Stimulated activated effector memory CD8-positive, alpha-beta T cell treated with anti-CD3 and anti-CD28 coated beads, Interleukin-12 subunit alpha, Interleukin-12 subunit beta, amount 100 ng/mL, for 72 hours (primary cell): ENCODE measurements around the gene CRACR2A.

Source experiments
- ATAC-seq: fragments of 150-1000 bp; cut with Tn5 transposase; 2 replicates; pipeline ENCODE4 v1.10.0; 2021
- DNase-seq, 2 donors: peaks; one replicate each; pipeline ENCODE4 v3.0.0; 2021 to 2022; ENCODE audit warnings: low spot score in 2 of 2
- H3K27ac Mint-ChIP-seq: one replicate; pipeline ENCODE4 v1.8.0; 2022; ENCODE audit warnings: mild to moderate bottlenecking, mixed read lengths
- H3K36me3 Mint-ChIP-seq: one replicate; pipeline ENCODE4 v1.8.0; 2022; ENCODE audit warnings: mild to moderate bottlenecking, mixed read lengths
- H3K4me1 Mint-ChIP-seq: one replicate; pipeline ENCODE4 v1.8.0; 2022; ENCODE audit warnings: mixed read lengths
- H3K4me3 Mint-ChIP-seq: one replicate; pipeline ENCODE4 v1.8.0; 2022; ENCODE audit warnings: mild to moderate bottlenecking, mixed read lengths
- H3K9me3 Mint-ChIP-seq: one replicate; pipeline ENCODE4 v1.8.0; 2022; ENCODE audit warnings: mixed read lengths

Gene CRACR2A

GRCh38 chr12:3743803-3744202 is 9.1 kb downstream of the CRACR2A start:
- Mint-ChIP-seq H3K9me3 (no peaks in the 10 kb centered on the region), H3K27ac (peak overlapping the region; percentile 93), H3K4me1 (peaks cover 80% of the 10 kb centered on the region), H3K4me3 (peak overlapping the region; percentile 70), H3K36me3 (peaks cover 73% of the 10 kb centered on the region)
- DNase-seq (peak; percentile 38 to 78), ATAC-seq (peak; percentile 96)

GRCh38 chr12:3741882-3742672 is 10.8 kb downstream of the CRACR2A start:
- Mint-ChIP-seq H3K9me3 (no peaks in the 10 kb centered on the region), H3K27ac (peak overlapping the region; percentile 93)
- DNase-seq: no peak

GRCh38 chr12:3740480-3741231 is 12.3 kb downstream of the CRACR2A start:
- H3K9me3 Mint-ChIP-seq: no peaks in the 10 kb centered on the region
- peak overlapping the region; percentile 93 for H3K27ac Mint-ChIP-seq
- peaks cover 55% of the 10 kb centered on the region for H3K4me1 Mint-ChIP-seq
- DNase-seq (no peak), ATAC-seq (no peak)
- H3K4me3 Mint-ChIP-seq: no peak overlapping the region
- peaks cover 66% of the 10 kb centered on the region for H3K36me3 Mint-ChIP-seq

More at GRCh38 chr12:3741882-3742672, 10.8 kb downstream of the CRACR2A start:
- Mint-ChIP-seq H3K36me3 (peaks cover 80% of the 10 kb centered on the region), H3K4me3 (no peak overlapping the region), H3K4me1 (peaks cover 70% of the 10 kb centered on the region)
- ATAC-seq: no peak

GRCh38 chr12:3735432-3735831 is 17.5 kb downstream of the CRACR2A start:
- no peak for DNase-seq
- Mint-ChIP-seq H3K36me3 (peaks cover 48% of the 10 kb centered on the region), H3K4me3 (no peak overlapping the region), H3K4me1 (peaks cover 17% of the 10 kb centered on the region), H3K9me3 (no peaks in the 10 kb centered on the region), H3K27ac (no peak overlapping the region)
- no peak for ATAC-seq

- peaks cover 51% of the 10 kb centered on the region for H3K36me3 Mint-ChIP-seq
- no peaks in the 10 kb centered on the region for H3K9me3 Mint-ChIP-seq
- ATAC-seq (no peak), DNase-seq (no peak)
- H3K4me3 Mint-ChIP-seq: no peak overlapping the region
- peaks cover 35% of the 10 kb centered on the region for H3K4me1 Mint-ChIP-seq
- H3K27ac Mint-ChIP-seq: no peak overlapping the region
These were observed 20.0 kb downstream of the CRACR2A start for GRCh38 chr12:3732901-3733300.

GRCh38 chr12:3730111-3730510 is 22.8 kb downstream of the CRACR2A start:
- Mint-ChIP-seq H3K27ac (peak overlapping the region; percentile 88), H3K4me1 (peaks cover 59% of the 10 kb centered on the region), H3K36me3 (peaks cover 61% of the 10 kb centered on the region), H3K4me3 (peak overlapping the region; percentile 66), H3K9me3 (no peaks in the 10 kb centered on the region)
- ATAC-seq: no peak
- no peak for DNase-seq

- peak overlapping the region; percentile 88 for H3K27ac Mint-ChIP-seq
- ATAC-seq (peak; percentile 84), DNase-seq (peak in 1 of 2 donors; percentile 30)
- H3K9me3 Mint-ChIP-seq: no peaks in the 10 kb centered on the region
- peaks cover 61% of the 10 kb centered on the region for H3K4me1 Mint-ChIP-seq
- H3K36me3 Mint-ChIP-seq: peaks cover 55% of the 10 kb centered on the region
- H3K4me3 Mint-ChIP-seq: peak overlapping the region; percentile 66
These were observed 24.2 kb downstream of the CRACR2A start for GRCh38 chr12:3728686-3729085.

GRCh38 chr12:3727877-3728632 is 24.9 kb downstream of the CRACR2A start:
- H3K27ac Mint-ChIP-seq: peak overlapping the region; percentile 88
- peaks cover 49% of the 10 kb centered on the region for H3K36me3 Mint-ChIP-seq
- H3K9me3 Mint-ChIP-seq: no peaks in the 10 kb centered on the region
- ATAC-seq: peak; percentile 95
- H3K4me3 Mint-ChIP-seq: peak overlapping the region; percentile 66
- peak; percentile 42 to 79 for DNase-seq
- peaks cover 61% of the 10 kb centered on the region for H3K4me1 Mint-ChIP-seq

GRCh38 chr12:3727354-3727753 is 25.6 kb downstream of the CRACR2A start:
- peaks cover 45% of the 10 kb centered on the region for H3K36me3 Mint-ChIP-seq
- H3K4me3 Mint-ChIP-seq: peak overlapping the region; percentile 66
- no peaks in the 10 kb centered on the region for H3K9me3 Mint-ChIP-seq
- H3K4me1 Mint-ChIP-seq: peaks cover 61% of the 10 kb centered on the region
- peak overlapping the region; percentile 88 for H3K27ac Mint-ChIP-seq
- DNase-seq (no peak), ATAC-seq (no peak)

- no peak for DNase-seq
- peak overlapping the region; percentile 66 for H3K4me3 Mint-ChIP-seq
- H3K27ac Mint-ChIP-seq: peak overlapping the region; percentile 66
- H3K4me1 Mint-ChIP-seq: peaks cover 64% of the 10 kb centered on the region
- H3K9me3 Mint-ChIP-seq: peaks cover 2% of the 10 kb centered on the region
- ATAC-seq: no peak
- H3K36me3 Mint-ChIP-seq: peaks cover 50% of the 10 kb centered on the region
These were observed 26.5 kb downstream of the CRACR2A start for GRCh38 chr12:3726456-3726855.

- H3K27ac Mint-ChIP-seq: no peak overlapping the region
- peaks cover 6% of the 10 kb centered on the region for H3K9me3 Mint-ChIP-seq
- DNase-seq (no peak), ATAC-seq (no peak)
- H3K4me3 Mint-ChIP-seq: no peak overlapping the region
- peaks cover 65% of the 10 kb centered on the region for H3K4me1 Mint-ChIP-seq
- peaks cover 50% of the 10 kb centered on the region for H3K36me3 Mint-ChIP-seq
These were observed 27.4 kb downstream of the CRACR2A start for GRCh38 chr12:3725388-3726115.

- peaks cover 61% of the 10 kb centered on the region for H3K4me1 Mint-ChIP-seq
- ATAC-seq (no peak), DNase-seq (no peak)
- peaks cover 6% of the 10 kb centered on the region for H3K9me3 Mint-ChIP-seq
- peaks cover 42% of the 10 kb centered on the region for H3K36me3 Mint-ChIP-seq
- no peak overlapping the region for H3K4me3 Mint-ChIP-seq
- H3K27ac Mint-ChIP-seq: no peak overlapping the region
These were observed 28.7 kb downstream of the CRACR2A start for GRCh38 chr12:3723916-3724805.

GRCh38 chr12:3722368-3722767 is 30.5 kb downstream of the CRACR2A start:
- H3K4me3 Mint-ChIP-seq: no peak overlapping the region

GRCh38 chr12:3720772-3721171 is 32.1 kb downstream of the CRACR2A start:
- ATAC-seq: no peak
- peaks cover 53% of the 10 kb centered on the region for H3K4me1 Mint-ChIP-seq
- no peak overlapping the region for H3K4me3 Mint-ChIP-seq
- H3K36me3 Mint-ChIP-seq: peaks cover 13% of the 10 kb centered on the region
- no peak for DNase-seq
- peak overlapping the region; percentile 74 for H3K27ac Mint-ChIP-seq
- peaks cover 6% of the 10 kb centered on the region for H3K9me3 Mint-ChIP-seq

More at GRCh38 chr12:3722368-3722767, 30.5 kb downstream of the CRACR2A start:
- ATAC-seq (no peak), DNase-seq (no peak)
- H3K9me3 Mint-ChIP-seq: peaks cover 6% of the 10 kb centered on the region
- peaks cover 52% of the 10 kb centered on the region for H3K4me1 Mint-ChIP-seq
- H3K27ac Mint-ChIP-seq: peak overlapping the region; percentile 15
- H3K36me3 Mint-ChIP-seq: peaks cover 24% of the 10 kb centered on the region
